Smooth muscle cell (in vitro differentiated cells): Measurements from ENCODE around the gene IL17RE. TPM values are rescaled to one million over a fixed set of nuclear protein-coding genes. Genes with fewer than 3 reads are reported as not detected.

Experiments used
- DNase-seq: peaks from one replicate; lab custom pipeline; 2025; ENCODE audit not compliant: unreplicated experiment; lab: John Stamatoyannopoulos, UW
- H2AFZ ChIP-seq: fragments of 200-600 bp; sonication (generic); 2 replicates; pipeline ENCODE4 v1.6.0; 2016; ENCODE audit warnings: antibody characterized with exemption, low read depth, mild to moderate bottlenecking
- H3F3A ChIP-seq: fragments of 200-600 bp; sonication (generic); 2 replicates; pipeline ENCODE4 v1.6.0; 2017; ENCODE audit warnings: antibody characterized with exemption, low read depth
- H3K27ac ChIP-seq: fragments of 200-600 bp; sonication (generic); 2 replicates; pipeline ENCODE4 v1.5.1; 2016; ENCODE audit warnings: low read depth, mild to moderate bottlenecking
- H3K27me3 ChIP-seq: fragments of 200-600 bp; sonication (generic); 2 replicates; pipeline ENCODE4 v1.6.1; 2016; ENCODE audit warnings: low read depth, mild to moderate bottlenecking
- H3K36me3 ChIP-seq: fragments of 200-600 bp; sonication (generic); 2 replicates; pipeline ENCODE4 v1.5.1; 2016; ENCODE audit warnings: low read depth
- H3K4me1 ChIP-seq: fragments of 200-600 bp; sonication (generic); 2 replicates; pipeline ENCODE4 v1.5.1; 2016; ENCODE audit warnings: low read depth
- H3K4me2 ChIP-seq: fragments of 200-600 bp; sonication (generic); 2 replicates; pipeline ENCODE4 v1.6.0; 2016; ENCODE audit warnings: mild to moderate bottlenecking
- H3K4me3 ChIP-seq: fragments of 200-600 bp; sonication (generic); 2 replicates; pipeline ENCODE4 v1.5.1; 2016; ENCODE audit warnings: mild to moderate bottlenecking
- H3K79me2 ChIP-seq: fragments of 200-600 bp; sonication (generic); 2 replicates; pipeline ENCODE4 v1.6.0; 2016; ENCODE audit warnings: low read depth, mild to moderate bottlenecking
- H3K9ac ChIP-seq: fragments of 200-600 bp; sonication (generic); 2 replicates; pipeline ENCODE4 v1.6.0; 2016; ENCODE audit warnings: low read depth
- H3K9me3 ChIP-seq: fragments of 200-600 bp; sonication (generic); replicated peaks from 2 replicates; pipeline ENCODE4 v1.5.1; 2016; ENCODE audit warnings: low read depth
- H4K20me1 ChIP-seq: fragments of 200-600 bp; sonication (generic); 2 replicates; pipeline ENCODE4 v1.6.0; 2016; ENCODE audit warnings: low read depth
- WGBS: methylation state at CpG from one replicate; pipeline ENCODE4 v1.1.7; 2016; ENCODE audit warnings: low lambda C conversion rate; 5-methylcytosine and 5-hydroxymethylcytosine counted together
- polyA plus RNA-seq: library from polyadenylated mRNA; unstranded; fragments of >200 nt; fragmentation: Nextera tagmentation; extraction: Ambion mirVana; gene quantifications from 2 replicates; pipeline ENCODE4 v1.2.1, GENCODE V29; 2016
- total RNA-seq: library from RNA; depleted of rRNA; stranded (reverse); fragments of >200 nt; gene quantifications from 2 replicates; pipeline ENCODE4 v1.2.3, GENCODE V29; 2014
- TF ChIP-seq, protein P1 (sequence below): fragments of 200-600 bp; sonication (generic); IDR thresholded peaks from 2 replicates; pipeline ENCODE4 v1.5.1; 2017; ENCODE audit warnings: borderline replicate concordance, mild to moderate bottlenecking, antibody characterized with exemption; ENCODE audit not compliant: insufficient read depth, poor library complexity, severe bottlenecking

Gene IL17RE
- total and polyA plus RNA-seq, 2 experiments from 2014 or later, result 0.32 to 4.9 TPM

- H3K4me1 ChIP-seq, result peaks cover 6% of the 10 kb centered on the region
- H3K27ac ChIP-seq, result peak overlapping the region; percentile 96
- 5% methylated on average over 11 of the region's 11 CpGs for WGBS
- DNase-seq, result no peak
- H3K79me2 ChIP-seq, result no peaks in the 10 kb centered on the region
- H2AFZ ChIP-seq, result no peak overlapping the region
- peak overlapping the region; percentile 74 for H3K4me2 ChIP-seq
- H3K27me3 ChIP-seq, result no peaks in the 10 kb centered on the region
- TF ChIP-seq, protein P1, sequence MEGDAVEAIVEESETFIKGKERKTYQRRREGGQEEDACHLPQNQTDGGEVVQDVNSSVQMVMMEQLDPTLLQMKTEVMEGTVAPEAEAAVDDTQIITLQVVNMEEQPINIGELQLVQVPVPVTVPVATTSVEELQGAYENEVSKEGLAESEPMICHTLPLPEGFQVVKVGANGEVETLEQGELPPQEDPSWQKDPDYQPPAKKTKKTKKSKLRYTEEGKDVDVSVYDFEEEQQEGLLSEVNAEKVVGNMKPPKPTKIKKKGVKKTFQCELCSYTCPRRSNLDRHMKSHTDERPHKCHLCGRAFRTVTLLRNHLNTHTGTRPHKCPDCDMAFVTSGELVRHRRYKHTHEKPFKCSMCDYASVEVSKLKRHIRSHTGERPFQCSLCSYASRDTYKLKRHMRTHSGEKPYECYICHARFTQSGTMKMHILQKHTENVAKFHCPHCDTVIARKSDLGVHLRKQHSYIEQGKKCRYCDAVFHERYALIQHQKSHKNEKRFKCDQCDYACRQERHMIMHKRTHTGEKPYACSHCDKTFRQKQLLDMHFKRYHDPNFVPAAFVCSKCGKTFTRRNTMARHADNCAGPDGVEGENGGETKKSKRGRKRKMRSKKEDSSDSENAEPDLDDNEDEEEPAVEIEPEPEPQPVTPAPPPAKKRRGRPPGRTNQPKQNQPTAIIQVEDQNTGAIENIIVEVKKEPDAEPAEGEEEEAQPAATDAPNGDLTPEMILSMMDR, result no peak
- no peaks in the 10 kb centered on the region for H3K9me3 ChIP-seq
- no peak overlapping the region for H3K4me3 ChIP-seq
- peak overlapping the region; percentile 51 for H3K9ac ChIP-seq
- no peaks in the 10 kb centered on the region for H3K36me3 ChIP-seq
- peaks cover 20% of the 10 kb centered on the region for H3F3A ChIP-seq
- no peaks in the 10 kb centered on the region for H4K20me1 ChIP-seq
Observed at GRCh38 chr3:9884555-9885165, 18.0 kb upstream of the IL17RE start.

GRCh38 chr3:9886328-9886727 is 16.3 kb upstream of the IL17RE start:
- TF ChIP-seq, protein P1, result no peak

DNA sequence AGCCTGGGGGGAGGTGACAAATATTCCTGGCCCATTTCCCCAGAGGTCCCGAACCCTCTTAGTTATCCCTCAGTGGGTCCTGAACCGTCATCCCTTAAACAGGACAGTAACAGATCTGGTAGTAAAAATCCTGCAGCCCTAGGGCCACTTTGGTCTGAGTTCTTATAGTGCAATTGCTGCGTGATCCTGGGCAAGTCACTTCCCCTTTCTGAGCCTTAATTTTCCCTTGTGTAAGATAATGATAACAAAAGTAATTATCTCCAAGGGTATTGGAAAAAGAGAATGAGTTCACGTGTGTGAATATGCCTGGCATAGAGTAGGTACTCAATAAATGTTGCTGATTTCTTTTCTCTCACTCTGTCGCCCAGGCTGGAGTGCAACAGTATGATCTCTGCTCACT is 15.2 kb upstream of the IL17RE start:
- TF ChIP-seq, protein P1, result no peak
- WGBS, result 95% methylated on average over 5 of the region's 5 CpGs
- no peak overlapping the region for H3K9ac ChIP-seq
- H4K20me1 ChIP-seq, result no peaks in the 10 kb centered on the region
- H3K27ac ChIP-seq, result no peak overlapping the region
- H2AFZ ChIP-seq, result no peak overlapping the region
- H3K4me2 ChIP-seq, result no peak overlapping the region
- H3K4me3 ChIP-seq, result no peak overlapping the region
- H3K79me2 ChIP-seq, result peaks cover 19% of the 10 kb centered on the region
- H3K9me3 ChIP-seq, result no peaks in the 10 kb centered on the region
- H3K36me3 ChIP-seq, result no peaks in the 10 kb centered on the region
- peaks cover 20% of the 10 kb centered on the region for H3F3A ChIP-seq
- H3K27me3 ChIP-seq, result no peaks in the 10 kb centered on the region
- H3K4me1 ChIP-seq, result peaks cover 15% of the 10 kb centered on the region
- DNase-seq, result no peak

More at GRCh38 chr3:9886328-9886727, 16.3 kb upstream of the IL17RE start:
- Histone ChIP-seq H3K4me2 (no peak overlapping the region), H3K9me3 (no peaks in the 10 kb centered on the region), H3K27ac (no peak overlapping the region), H4K20me1 (no peaks in the 10 kb centered on the region), H3K79me2 (peaks cover 9% of the 10 kb centered on the region), H3K4me1 (peaks cover 9% of the 10 kb centered on the region), H2AFZ (no peak overlapping the region), H3K4me3 (no peak overlapping the region), H3K36me3 (no peaks in the 10 kb centered on the region), H3K9ac (no peak overlapping the region), H3K27me3 (no peaks in the 10 kb centered on the region), H3F3A (peaks cover 20% of the 10 kb centered on the region)
- no peak for DNase-seq

DNA sequence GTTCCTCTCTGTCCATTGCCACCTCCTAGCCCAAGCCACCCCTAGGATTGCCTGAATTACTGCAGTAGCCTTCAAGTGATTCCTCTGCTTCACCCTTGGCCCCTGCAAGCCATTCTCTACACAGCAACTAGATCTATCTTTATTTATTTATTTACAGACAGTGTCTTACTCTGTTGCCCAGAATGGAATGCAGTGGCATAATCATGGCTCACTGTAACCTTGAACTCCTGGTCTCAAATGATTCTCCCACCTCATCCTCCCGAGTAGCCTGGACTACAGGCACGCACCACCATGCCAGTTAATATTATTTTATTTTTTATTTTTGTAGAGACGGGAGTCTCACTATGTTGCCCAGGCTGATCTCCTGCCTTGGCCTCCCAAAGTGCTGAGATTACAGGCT is 14.1 kb upstream of the IL17RE start:
- no peak overlapping the region for H3K4me3 ChIP-seq
- H3K4me2 ChIP-seq, result no peak overlapping the region
- H3K9ac ChIP-seq, result no peak overlapping the region
- H3F3A ChIP-seq, result peaks cover 19% of the 10 kb centered on the region
- no peaks in the 10 kb centered on the region for H3K36me3 ChIP-seq
- no peak for DNase-seq
- no peaks in the 10 kb centered on the region for H4K20me1 ChIP-seq
- peaks cover 15% of the 10 kb centered on the region for H3K4me1 ChIP-seq
- TF ChIP-seq, protein P1, result no peak
- no peaks in the 10 kb centered on the region for H3K27me3 ChIP-seq
- H2AFZ ChIP-seq, result no peak overlapping the region
- peaks cover 19% of the 10 kb centered on the region for H3K79me2 ChIP-seq
- H3K27ac ChIP-seq, result no peak overlapping the region
- 94% methylated on average over 3 of the region's 3 CpGs for WGBS
- no peaks in the 10 kb centered on the region for H3K9me3 ChIP-seq
